HepG2 (cell line): ENCODE data around the gene OR6S1. TPM values are rescaled to one million over a fixed set of nuclear protein-coding genes. Genes with fewer than 3 reads are reported as not detected.

Experiments
- ATF4 ChIP-seq, 2 experiments: fragments of 450-650 bp in 1 of 2; sonication (generic) in 1 of 2; formaldehyde crosslinking; IDR thresholded peaks; 2 replicates each; pipeline versions ENCODE4 v1.5.0 to v1.8.0; 2020 to 2022; ENCODE audit warnings: mild to moderate bottlenecking in 1 of 2, missing genetic modification reagents in 1 of 2
- E2F2 ChIP-seq: sonication (generic); formaldehyde crosslinking; IDR thresholded peaks from 2 replicates; pipeline ENCODE4 v1.4.0; 2020; ENCODE audit warnings: missing genetic modification reagents, borderline replicate concordance
- KLF15 ChIP-seq: sonication (generic); formaldehyde crosslinking; IDR thresholded peaks from 2 replicates; pipeline ENCODE4 v1.8.1; 2023; ENCODE audit warnings: borderline replicate concordance, mild to moderate bottlenecking, inconsistent platforms, missing genetic modification reagents, mixed read lengths
- NPAS2 ChIP-seq: sonication (generic); formaldehyde crosslinking; IDR thresholded peaks from 2 replicates; pipeline ENCODE4 v1.8.0; 2022; ENCODE audit warnings: mild to moderate bottlenecking, missing genetic modification reagents, borderline replicate concordance
- PAF1 ChIP-seq: IDR thresholded peaks from 2 replicates; pipeline ENCODE4 v1.6.1; 2016; ENCODE audit warnings: missing genetic modification reagents, missing compliant biosample characterization
- PHF8 ChIP-seq: sonication (generic); formaldehyde crosslinking; IDR thresholded peaks from 2 replicates; pipeline ENCODE4 v1.5.0; 2020; ENCODE audit warnings: missing genetic modification reagents
- POLR2AphosphoS5 ChIP-seq: IDR thresholded peaks from 2 replicates; pipeline ENCODE4 v1.6.1; 2012; ENCODE audit warnings: low read depth, low read length
- TAF15 ChIP-seq: fragments of 200-400 bp; formaldehyde crosslinking; IDR thresholded peaks from one replicate; pipeline ENCODE4 v1.6.1; 2018; ENCODE audit warnings: mild to moderate bottlenecking, low read depth, low read length; ENCODE audit not compliant: poor library complexity, severe bottlenecking
- TFAP4 ChIP-seq: sonication (generic); IDR thresholded peaks from 2 replicates; pipeline ENCODE4 v1.6.1; 2016; ENCODE audit warnings: low read depth, borderline replicate concordance
- WIZ ChIP-seq: sonication (generic); formaldehyde crosslinking; IDR thresholded peaks from 2 replicates; pipeline ENCODE4 v1.5.1; 2020; ENCODE audit warnings: mild to moderate bottlenecking, missing genetic modification reagents
- ZFYVE20 ChIP-seq: sonication (generic); formaldehyde crosslinking; IDR thresholded peaks from 2 replicates; pipeline ENCODE4 v1.8.0; 2023; ENCODE audit warnings: low read depth, mild to moderate bottlenecking, moderate library complexity, missing genetic modification reagents, borderline replicate concordance
- ZHX1 ChIP-seq: sonication (generic); formaldehyde crosslinking; IDR thresholded peaks from 2 replicates; pipeline ENCODE4 v1.8.1; 2022; ENCODE audit warnings: low read depth, mild to moderate bottlenecking, missing genetic modification reagents
- ZNF567 ChIP-seq: sonication (generic); formaldehyde crosslinking; IDR thresholded peaks from 2 replicates; pipeline ENCODE4 v1.8.1; 2023; ENCODE audit warnings: mild to moderate bottlenecking, missing genetic modification reagents, borderline replicate concordance
- ZNF639 ChIP-seq: conservative IDR thresholded peaks from 2 replicates; pipeline ENCODE4 v1.6.1; 2018; ENCODE audit warnings: missing genetic modification reagents
- ZNF704 ChIP-seq: sonication (generic); formaldehyde crosslinking; IDR thresholded peaks from 2 replicates; pipeline ENCODE4 v1.8.1; 2023; ENCODE audit warnings: mild to moderate bottlenecking, inconsistent platforms, moderate library complexity, missing genetic modification reagents, borderline replicate concordance
- ZSCAN20 ChIP-seq: sonication (generic); formaldehyde crosslinking; IDR thresholded peaks from 2 replicates; pipeline ENCODE4 v1.4.0; 2020; ENCODE audit warnings: missing genetic modification reagents, mild to moderate bottlenecking, borderline replicate concordance
- polyA plus RNA-seq, 8 experiments: library from polyadenylated mRNA; depleted of rRNA in 3 of 8; stranded (reverse) in 7 of 8; unstranded in 1 of 8; fragments of >200 nt; fragmentation: Illumina TruSeq in 4 of 8; extraction: Trizol in 4 of 8; gene quantifications; 2 replicates each; pipeline versions ENCODE4 v1.2.1 to v1.2.3, GENCODE V29; 2011 to 2016; ENCODE audit warnings: low read depth in 4 of 8, missing spikeins in 1 of 8, mixed read lengths in 1 of 8; ENCODE audit not compliant: insufficient read depth in 1 of 8
- total RNA-seq, 5 experiments: library from RNA; depleted of rRNA; stranded (reverse); fragments of >200 nt; fragmentation: Illumina TruSeq; extraction: Trizol; gene quantifications; 2 replicates each; pipeline ENCODE4 v1.2.3, GENCODE V29; 2016; ENCODE audit warnings: low read depth in 1 of 5

OR6S1 gene
- total and polyA plus RNA-seq, 2 of the 13 experiments (the other 11 are each of a cell fraction or from before 2014, with no cell fraction given) = 0.09 TPM; not detected in 1

- TF ChIP-seq TFAP4 (peak; percentile 46; the same call in 1 of the 2 replicates), ZNF639 (CRISPR knock-in tag) (no peak), ZSCAN20 (no peak; the same call in 1 of the 2 replicates), ZFYVE20 (CRISPR knock-in tag) (no peak), ZHX1 (0 out of 2 replicates have a peak, but pooled peaks have one; percentile 63), ZNF704 (CRISPR knock-in tag) (no peak), WIZ (CRISPR knock-in tag) (no peak), KLF15 (CRISPR knock-in tag) (no peak), ATF4 (CRISPR knock-in tag; IDR thresholded peaks at IDR 0.05) (no peak), PHF8 (no peak; the same call in 1 of the 2 replicates), TAF15 (no peak), NPAS2 (CRISPR knock-in tag) (no peak), ZNF567 (CRISPR knock-in tag) (peak; percentile 93; the same call in 1 of the 2 replicates), E2F2 (CRISPR knock-in tag) (no peak), PAF1 (CRISPR knock-in tag) (no peak), POLR2AphosphoS5 (no peak)
Measured at GRCh38 chr14:20630340-20631022, 11.0 kb downstream of the OR6S1 start (continued).
